GM20000 (cell line): ENCODE data around the gene RAB11FIP4.

Source experiments
- DNase-seq: peaks from one replicate; pipeline ENCODE4 v3.0.0; 2012; ENCODE audit warnings: low spot score
- TF ChIP-seq, protein P1 (sequence below): IDR thresholded peaks from 2 replicates; pipeline ENCODE4 v1.5.1; 2012; ENCODE audit warnings: mild to moderate bottlenecking, control low read depth; ENCODE audit errors: extremely low read depth, missing control alignments

RAB11FIP4 gene

DNA sequence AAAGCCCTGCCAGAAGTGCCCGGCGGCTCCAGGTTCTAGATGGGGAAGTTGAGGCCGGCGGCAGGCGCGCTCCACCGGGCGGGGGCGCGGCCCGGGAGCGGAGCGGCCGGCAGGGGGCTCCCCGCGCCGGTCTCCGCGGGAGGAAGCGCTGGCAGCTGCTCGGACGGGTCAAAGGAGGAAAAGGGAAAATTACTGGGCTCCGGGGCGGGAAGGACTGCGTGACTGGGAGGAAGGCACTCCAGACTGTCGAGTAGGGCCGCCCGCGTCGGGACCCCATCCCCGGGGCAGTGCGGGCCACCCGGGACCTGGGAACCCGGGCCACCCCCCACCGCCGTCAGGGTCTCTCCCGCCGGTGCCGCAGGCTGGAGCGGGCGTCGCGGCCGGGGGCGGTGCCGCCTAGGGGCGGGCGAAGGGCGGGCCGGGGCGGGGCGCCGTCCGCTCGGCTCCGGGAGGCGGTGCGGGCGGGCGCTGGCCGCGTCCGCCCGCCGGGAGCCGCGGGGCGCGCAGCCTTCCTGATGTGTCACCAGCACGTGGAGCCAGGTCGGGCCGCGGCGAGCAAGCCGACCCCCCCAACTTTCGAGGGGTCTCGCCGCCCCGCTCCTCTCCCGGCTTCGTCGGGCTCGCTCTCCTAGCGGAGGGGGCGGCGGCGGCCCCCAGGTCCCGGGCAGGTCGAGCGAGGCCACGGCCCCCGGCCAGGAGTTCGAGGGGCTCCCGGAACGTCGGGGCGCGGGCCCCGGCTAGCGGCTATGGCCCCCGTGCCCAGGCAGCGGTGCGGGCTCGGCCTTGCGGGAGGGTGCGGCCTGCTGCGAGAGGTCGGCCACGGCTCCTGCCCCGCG is 167.5 kb downstream of the RAB11FIP4 start:
- peak; percentile 92 for DNase-seq
- TF ChIP-seq, protein P1, sequence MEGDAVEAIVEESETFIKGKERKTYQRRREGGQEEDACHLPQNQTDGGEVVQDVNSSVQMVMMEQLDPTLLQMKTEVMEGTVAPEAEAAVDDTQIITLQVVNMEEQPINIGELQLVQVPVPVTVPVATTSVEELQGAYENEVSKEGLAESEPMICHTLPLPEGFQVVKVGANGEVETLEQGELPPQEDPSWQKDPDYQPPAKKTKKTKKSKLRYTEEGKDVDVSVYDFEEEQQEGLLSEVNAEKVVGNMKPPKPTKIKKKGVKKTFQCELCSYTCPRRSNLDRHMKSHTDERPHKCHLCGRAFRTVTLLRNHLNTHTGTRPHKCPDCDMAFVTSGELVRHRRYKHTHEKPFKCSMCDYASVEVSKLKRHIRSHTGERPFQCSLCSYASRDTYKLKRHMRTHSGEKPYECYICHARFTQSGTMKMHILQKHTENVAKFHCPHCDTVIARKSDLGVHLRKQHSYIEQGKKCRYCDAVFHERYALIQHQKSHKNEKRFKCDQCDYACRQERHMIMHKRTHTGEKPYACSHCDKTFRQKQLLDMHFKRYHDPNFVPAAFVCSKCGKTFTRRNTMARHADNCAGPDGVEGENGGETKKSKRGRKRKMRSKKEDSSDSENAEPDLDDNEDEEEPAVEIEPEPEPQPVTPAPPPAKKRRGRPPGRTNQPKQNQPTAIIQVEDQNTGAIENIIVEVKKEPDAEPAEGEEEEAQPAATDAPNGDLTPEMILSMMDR = peak; percentile 70

DNA sequence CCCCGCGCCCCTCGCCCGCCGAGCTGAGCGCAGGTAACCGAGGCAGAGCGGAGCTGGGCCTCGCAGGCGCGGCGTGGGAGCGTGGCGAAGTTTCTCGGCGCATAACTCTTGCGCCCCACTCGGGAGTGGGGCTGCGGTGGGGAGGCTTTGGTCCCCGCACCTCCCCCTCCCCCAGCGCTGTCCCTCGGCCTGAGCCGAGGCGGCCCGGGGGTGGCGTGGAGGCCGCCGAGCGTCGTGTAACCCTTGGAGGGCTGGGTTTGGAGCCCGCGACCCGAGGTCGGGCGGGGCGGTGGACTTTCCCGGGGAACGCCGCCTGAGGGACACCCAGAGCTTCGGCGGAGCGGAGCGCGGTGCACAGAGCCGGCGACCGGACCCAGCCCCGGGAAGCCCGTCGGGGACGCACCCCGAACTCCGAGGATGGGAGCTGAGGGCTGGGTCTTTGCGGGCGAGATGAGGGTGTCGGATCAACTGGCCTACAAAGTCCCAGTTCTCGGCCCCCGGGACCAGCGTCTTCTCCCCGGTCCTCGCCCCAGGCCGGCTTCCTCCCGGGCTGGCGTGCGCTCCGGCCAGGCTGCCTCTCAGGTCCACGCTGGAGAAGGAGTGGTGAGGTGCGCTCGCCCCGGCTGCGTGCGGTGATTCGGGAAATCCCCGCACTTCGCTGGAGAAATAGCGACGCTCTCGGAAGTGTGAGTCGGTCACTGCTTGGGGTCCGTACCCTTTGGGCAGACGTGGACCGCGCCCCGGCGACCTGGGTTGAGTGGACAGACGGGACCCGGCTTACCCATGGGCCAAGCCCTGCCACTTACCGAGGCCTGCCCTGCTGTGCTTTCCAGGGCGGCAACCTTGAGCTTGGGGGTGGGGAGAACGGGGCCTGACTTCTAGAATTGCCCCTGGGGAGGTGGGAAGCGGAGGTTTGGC is 168.4 kb downstream of the RAB11FIP4 start:
- TF ChIP-seq, protein P1 = no peak
- DNase-seq = no peak

DNA sequence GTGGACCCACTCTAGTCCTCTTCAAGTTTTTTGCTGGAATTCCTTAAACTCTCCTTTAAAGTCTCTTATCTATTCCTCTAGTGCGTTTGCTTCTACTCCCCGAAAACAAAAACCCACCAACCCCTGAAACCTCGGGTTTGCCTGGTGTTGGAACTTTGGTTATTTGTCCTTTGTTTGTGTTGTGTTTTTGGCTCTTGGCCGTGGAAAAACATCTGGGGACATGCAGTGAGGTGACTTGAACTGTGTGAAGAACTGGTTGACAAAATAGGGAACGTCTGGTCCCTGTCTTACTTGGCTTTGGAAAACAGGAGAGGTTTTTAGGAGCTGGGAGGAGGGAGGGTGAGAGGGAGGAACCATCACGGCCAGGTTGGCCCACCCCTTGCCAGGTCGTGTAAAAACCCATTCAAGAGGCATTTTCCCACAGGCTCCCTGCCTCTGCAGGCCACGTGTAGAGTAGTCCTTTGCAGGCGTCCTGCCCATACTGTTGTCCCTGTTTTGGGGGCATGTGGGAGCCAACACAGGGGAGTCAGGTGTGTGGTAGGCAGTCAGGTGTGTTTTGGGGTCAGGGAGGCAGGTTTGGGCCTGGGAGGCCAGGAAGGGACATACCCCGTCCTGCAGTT is 169.3 kb downstream of the RAB11FIP4 start:
- no peak for DNase-seq
- TF ChIP-seq, protein P1 = no peak

DNA sequence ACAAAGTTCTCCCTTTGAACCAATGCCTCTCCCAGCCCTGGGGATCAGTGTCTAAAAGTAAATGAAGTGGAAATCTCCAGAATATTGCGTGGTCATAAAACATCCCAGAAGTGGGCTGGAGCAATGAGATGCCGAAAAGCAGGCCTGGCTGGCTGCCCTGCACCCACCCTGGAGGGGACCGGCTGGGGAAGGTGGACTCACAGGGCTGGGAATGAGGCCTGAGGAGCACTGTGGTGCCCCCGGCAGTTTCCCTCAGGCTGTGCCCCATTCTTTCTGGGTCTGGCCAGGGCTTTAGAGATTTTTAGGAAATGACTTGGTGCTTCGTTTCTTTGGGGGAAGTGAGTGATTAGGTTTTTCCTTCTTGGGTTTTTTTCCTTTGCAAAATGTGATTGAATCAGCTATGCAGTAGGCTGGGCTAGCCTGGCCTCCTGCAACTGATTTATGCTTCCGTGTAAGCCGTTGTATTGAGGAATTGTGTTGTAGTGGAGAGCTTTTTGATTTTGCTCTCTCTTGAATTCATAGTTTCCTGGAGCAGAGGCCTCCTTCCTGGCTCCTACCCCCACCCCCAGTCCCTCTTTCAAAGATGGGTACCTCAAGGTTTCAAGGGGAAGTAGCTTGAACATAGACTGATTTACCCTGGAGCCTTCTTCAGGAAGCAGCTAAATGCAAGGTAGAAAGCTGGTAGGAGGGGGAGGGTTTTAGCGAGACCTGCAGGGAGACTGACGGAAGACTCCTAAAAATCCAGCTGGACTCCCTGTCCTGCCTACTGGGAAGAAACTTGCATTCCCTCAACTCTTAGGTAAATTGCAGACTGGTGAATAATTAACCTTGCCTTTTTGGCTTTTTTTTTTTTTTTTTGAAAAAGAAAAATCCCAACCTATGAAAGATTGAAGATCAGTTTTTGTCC is 170.2 kb downstream of the RAB11FIP4 start:
- TF ChIP-seq, protein P1 = no peak
- DNase-seq = no peak

DNA sequence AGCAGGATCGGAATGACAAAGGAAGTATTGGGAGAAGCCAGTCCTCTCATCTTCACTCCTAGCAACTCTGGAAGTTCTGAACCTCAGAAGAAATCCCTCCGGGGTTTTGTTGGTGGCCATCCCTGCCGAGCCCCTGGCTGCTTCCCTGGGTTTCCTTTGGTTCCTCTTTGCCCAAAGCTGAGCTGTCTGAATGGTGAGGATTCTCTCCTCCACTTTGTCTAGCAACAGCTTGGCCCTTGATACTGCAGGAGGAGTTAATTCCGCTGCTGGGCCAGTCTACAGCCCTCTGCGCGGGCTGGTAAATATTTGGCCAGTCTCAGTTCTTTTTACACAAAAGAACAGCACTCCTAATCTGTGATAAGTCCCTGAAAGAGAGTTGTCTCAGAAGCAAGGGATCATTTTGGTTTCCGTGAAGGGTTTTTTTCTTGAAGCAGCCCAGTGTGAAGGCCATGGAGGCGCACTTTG is 170.9 kb downstream of the RAB11FIP4 start:
- no peak for DNase-seq
- TF ChIP-seq, protein P1 = no peak

DNA sequence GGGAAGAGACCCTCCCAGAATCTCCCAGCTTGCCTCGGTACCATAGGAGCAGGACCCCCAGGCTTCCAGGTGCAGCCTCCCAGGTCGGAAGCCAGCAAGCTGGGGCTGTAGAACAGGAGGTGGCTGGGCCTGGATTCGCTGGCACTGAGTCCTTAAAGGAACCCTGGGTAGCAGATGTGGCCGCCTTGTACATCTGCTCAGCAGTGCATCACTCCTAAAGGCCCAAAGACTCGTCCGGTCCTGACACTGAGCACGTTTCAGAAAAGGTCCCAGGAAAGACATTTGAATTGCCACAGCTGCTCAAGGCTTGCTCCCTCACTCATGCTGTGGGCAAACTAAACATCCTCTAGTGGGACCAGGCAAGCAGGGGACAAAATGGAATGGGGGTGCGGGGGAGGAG is 172.8 kb downstream of the RAB11FIP4 start:
- no peak for DNase-seq

More for the DNA sequence above, 172.8 kb downstream of the RAB11FIP4 start:
- TF ChIP-seq, protein P1 = no peak
